HG03354 (cell line): ENCODE data around the gene GNG13.
"Not testable (repeated sequence)": the region's sequence is repeated elsewhere in the genome, so short reads cannot be mapped to it uniquely, and the experiment has no call there.

Experiments used
- ATAC-seq: cut with Tn5 transposase; IDR thresholded peaks from one replicate; pipeline ENCODE4 v1.9.1; 2021; ENCODE audit warnings: mild to moderate bottlenecking; ENCODE audit not compliant: unreplicated experiment, poor library complexity, severe bottlenecking

Gene GNG13, protein sequence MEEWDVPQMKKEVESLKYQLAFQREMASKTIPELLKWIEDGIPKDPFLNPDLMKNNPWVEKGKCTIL

DNA sequence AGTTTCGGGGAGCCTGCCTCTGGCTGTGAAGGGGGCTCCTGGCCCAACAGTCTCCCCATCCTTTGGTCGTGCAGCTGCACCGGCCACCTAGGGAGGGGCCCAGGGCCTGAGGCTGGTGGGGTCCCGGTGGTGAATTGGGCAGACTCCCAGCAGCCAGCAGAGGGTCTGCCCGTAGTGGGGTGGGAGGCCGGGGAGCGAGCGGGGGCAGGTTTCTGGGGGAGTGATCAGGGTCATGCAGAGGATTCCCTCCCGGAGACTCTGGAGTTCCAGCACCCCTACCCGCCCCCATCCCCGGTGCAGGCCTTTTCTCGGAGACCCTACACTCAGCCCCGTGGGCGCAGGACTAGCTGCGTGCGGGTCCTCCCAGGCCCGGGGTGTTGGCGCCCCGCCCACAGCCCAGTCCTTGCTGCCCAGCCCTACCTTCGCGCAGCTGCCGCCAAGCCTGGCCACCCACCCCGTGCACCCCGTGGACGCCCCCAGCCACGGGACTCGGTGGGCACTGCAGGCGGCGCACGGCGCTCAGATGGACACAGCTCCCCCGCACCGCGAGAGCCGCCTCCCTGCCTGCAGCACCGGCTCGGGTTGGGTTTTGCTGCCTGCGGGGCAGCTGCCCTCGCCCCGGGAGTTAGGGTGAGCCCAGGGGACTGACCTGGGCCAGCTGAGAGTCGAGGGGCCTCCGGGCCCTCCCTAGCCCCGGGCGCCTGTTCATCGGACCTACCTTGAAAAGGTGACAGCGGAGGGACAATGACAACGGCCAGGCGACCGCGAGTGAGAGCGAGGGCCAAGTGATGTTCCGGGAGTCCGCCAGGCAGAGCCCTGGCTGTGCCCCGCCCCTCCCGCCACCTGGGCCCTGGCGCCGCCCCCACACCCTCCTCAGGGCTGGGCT lies at the start of gene GNG13:
TSS of gene GNG13 (minus strand) at position 787 of the 886 bp plus-strand sequence. CDS start 1,657 bp downstream, outside the sequence.
- no peak for ATAC-seq

DNA sequence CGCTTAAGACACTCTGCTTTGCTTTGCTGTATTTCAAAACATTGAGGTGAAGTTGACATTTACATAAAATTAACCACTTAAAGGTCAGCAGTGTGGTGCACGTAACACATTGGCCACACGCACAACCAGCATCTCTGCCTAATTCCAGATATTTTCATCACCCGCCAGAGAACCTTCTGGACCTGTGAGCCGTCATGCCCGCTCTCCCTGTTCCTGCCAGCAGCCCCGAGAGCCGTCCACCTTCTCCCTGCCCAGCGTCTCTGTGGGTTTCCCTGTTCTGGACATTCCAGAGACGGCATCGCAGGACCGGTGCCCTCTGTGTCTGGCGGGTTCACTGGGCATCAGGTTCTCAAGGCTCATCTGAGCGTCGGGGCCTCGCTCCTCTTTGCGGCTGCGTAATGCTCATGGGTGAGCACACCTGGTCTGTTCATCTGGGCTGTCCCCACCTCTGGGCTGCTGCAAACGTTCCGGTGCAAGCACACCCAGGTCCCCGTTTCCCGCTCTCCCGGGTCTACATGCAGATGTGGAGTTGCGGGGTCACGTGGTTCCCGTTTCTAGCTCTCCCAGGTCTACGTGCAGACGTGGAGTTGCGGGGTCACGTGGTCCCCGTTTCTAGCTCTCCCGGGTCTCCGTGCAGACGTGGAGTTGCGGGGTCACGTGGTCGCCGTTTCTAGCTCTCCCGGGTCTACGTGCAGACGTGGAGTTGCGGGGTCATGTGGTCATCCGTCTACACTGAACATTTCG lies 48.1 kb upstream of the GNG13 start:
- no peak for ATAC-seq

DNA sequence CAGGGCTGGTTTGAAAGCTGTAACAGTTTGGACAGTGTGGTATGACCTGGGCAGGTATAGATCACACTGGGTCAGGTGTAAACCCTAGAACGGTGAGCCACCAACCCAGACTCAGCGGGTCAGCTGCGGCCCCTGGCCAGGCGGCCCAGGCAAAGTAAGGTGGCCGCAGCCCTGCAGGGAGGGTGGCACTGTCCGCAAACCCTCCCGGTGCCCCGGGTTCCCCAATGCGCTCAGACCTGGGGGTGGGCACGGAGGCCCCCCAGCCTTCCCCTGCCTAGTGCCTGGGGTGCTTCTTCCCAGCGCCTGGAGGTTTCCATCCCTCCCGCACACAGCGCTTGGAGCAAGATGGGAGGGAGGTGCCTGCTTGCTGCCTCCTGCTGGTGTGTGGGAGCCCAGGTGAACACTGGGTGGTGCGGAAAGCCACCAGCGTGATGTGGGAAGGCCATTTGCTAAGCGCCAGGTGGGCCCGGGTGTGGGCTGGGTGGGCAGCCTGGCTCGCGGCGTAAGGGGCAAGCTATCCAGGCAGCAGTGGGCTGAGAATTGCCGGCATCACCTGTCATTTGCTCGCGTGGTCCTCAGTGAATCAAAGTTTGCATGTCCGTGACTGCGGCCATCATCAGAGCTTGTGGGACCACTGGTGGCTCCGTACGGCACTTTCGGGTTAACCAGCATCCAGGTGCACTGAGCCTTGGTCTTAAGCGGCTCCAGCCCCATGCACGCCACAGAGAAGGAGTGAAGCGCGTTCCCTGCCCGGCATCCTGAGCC lies 47.3 kb upstream of the GNG13 start:
- ATAC-seq: no peak

DNA sequence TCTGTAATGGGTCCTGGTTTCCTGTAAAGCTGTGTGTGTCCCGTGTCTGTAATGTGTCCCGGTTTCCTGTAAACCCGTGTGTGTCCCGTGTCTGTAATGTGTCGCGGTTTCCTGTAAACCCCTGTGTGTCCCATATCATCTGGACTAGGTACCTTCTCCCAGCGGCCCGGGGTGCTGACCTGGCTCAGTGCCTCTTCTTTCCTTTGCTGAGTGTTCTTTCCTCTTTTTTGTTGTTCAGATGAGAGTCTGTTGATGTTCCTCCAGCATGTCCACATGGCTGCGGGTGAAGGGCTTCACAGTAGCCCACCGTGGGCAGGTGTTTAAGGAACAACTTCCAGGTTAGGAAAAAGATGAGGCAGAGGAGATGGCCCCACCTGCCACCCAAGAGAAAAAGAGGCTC lies 46.6 kb upstream of the GNG13 start:
- no peak for ATAC-seq

- no peak for ATAC-seq
Measured at GRCh38 chr16:845351-845745, 44.8 kb upstream of the GNG13 start.

- no peak for ATAC-seq
Measured at GRCh38 chr16:844638-845350, 44.3 kb upstream of the GNG13 start.

DNA sequence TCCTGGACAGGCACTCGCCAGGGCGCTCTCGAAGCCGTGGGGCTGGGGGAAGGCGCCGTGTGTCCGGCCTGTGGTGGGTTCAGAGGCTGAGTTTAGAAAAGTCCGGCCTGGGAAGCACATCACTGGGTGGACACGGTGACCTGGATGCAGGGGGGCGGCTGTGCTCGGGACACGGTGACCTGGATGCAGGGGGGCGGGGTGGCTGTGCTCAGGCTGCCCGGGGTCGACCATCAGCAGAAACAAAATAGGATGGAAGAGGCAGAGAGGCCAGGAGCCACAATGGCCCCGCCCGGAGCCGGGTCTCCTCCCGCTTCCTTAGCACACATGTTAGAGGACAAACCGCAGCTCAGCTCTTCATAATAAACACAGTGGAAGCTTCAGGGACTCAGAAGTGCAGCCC lies 43.2 kb upstream of the GNG13 start:
- ATAC-seq: no peak

DNA sequence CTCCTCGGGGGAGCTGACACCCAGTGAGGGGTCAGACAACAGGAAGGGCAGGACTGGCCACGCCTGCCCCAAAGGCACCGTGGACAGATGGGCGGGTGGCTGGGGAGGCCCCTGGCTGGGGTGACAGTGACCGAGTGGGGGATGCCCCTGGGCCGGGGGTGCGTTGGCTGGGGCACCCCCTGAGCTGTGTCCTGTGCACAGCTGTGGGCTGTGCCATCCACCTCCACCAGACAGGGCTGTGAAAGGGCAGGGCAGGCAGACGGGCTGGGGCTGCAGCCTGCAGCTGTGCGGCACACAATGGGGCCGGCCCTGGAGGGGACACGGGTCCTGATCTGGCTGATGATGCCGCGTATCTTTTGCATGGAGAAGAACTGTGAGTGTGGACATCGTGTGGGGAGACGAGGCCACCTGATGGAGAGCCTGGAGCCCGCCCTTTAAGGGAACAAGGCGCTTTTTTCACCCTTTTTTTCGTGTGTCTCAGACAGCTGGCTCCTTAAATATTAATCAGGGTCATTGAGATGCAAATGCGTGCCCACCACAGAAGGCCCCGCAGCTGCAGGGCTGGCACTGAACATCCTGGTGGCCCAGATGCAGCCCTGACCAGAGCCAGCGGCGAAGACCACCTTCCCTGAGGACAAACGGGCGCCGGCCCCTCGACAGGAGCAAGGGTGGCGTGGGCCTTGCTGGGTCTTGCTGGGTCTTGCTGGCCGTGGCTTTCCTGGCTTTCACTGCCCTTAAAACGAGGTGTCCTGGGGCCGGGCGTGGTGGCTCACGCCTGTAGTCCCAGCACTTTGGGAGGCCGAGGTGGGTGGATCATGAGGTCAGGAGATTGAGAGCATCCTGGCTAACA lies 42.4 kb upstream of the GNG13 start:
- no peak for ATAC-seq

GRCh38 chr16:842061-842476 lies 41.5 kb upstream of the GNG13 start:
- ATAC-seq: no peak

- ATAC-seq: no peak
Measured at GRCh38 chr16:841455-842060, 41.0 kb upstream of the GNG13 start.

GRCh38 chr16:840561-841454 lies 40.3 kb upstream of the GNG13 start:
- ATAC-seq: no peak

GRCh38 chr16:839643-840408 lies 39.3 kb upstream of the GNG13 start:
- no peak for ATAC-seq

GRCh38 chr16:838741-839140 lies 38.2 kb upstream of the GNG13 start:
- ATAC-seq: no peak

GRCh38 chr16:836822-837221 lies 36.3 kb upstream of the GNG13 start:
- not testable (repeated sequence) for ATAC-seq

DNA sequence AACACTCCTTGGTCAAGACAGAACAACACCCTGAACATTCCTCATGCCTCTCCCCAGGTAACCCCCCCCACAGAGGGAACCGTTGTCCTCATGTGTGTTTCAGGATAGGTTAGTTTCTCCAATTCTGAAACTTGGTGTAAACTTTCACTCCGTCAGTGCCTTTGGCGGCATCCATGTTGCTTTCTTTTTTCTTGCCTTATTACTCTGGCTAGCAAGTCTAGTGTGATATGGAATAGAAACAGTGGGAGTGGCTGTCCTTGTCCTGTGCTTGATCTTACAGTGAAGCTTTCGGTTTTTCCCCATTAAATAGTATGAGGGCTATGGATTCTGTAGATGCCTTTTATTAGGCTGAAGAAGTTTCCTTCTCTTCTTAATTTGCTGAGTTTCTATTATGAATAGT lies 35.7 kb upstream of the GNG13 start:
- ATAC-seq: no peak

GRCh38 chr16:835373-835772 lies 34.8 kb upstream of the GNG13 start:
- no peak for ATAC-seq

- ATAC-seq: no peak
Measured at GRCh38 chr16:833411-833810, 32.9 kb upstream of the GNG13 start.
